GM19099 (cell line): ENCODE data around the gene OSER1.

Experiments used
- POLR2A ChIP-seq: IDR thresholded peaks from 3 replicates; pipeline ENCODE4 v1.6.1; 2011; ENCODE audit warnings: low read depth; ENCODE audit not compliant: insufficient read length; ENCODE audit errors: extremely low read depth

The OSER1 gene

GRCh38 chr20:44195605-44196004 is 15.0 kb downstream of the OSER1 start:
- TF ChIP-seq POLR2A: no peak

GRCh38 chr20:44193801-44194200 is 16.8 kb downstream of the OSER1 start:
- no peak for TF ChIP-seq POLR2A

GRCh38 chr20:44188752-44189151 is 21.8 kb downstream of the OSER1 start:
- TF ChIP-seq POLR2A: no peak

GRCh38 chr20:44187772-44188709 is 22.5 kb downstream of the OSER1 start:
- no peak for TF ChIP-seq POLR2A

- no peak for TF ChIP-seq POLR2A
These were observed 23.4 kb downstream of the OSER1 start, which contains the start of gene JPH2 for GRCh38 chr20:44187054-44187771. Gene JPH2, minus strand, starts transcription at chr20:44187188. Its CDS starts 483 bp downstream, at chr20:44186705.

- TF ChIP-seq POLR2A: no peak
These were observed 23.9 kb downstream of the OSER1 start for GRCh38 chr20:44186674-44187053.

GRCh38 chr20:44186201-44186600 is 24.4 kb downstream of the OSER1 start:
- TF ChIP-seq POLR2A: no peak

GRCh38 chr20:44185574-44185973 is 25.0 kb downstream of the OSER1 start:
- no peak for TF ChIP-seq POLR2A

- no peak for TF ChIP-seq POLR2A
These were observed 27.3 kb downstream of the OSER1 start for GRCh38 chr20:44183282-44183681.

GRCh38 chr20:44182863-44183262 is 27.7 kb downstream of the OSER1 start:
- TF ChIP-seq POLR2A: no peak

GRCh38 chr20:44182135-44182765 is 28.3 kb downstream of the OSER1 start:
- TF ChIP-seq POLR2A: no peak

- no peak for TF ChIP-seq POLR2A
These were observed 29.0 kb downstream of the OSER1 start for GRCh38 chr20:44181611-44182010.

GRCh38 chr20:44180814-44181213 is 29.8 kb downstream of the OSER1 start:
- TF ChIP-seq POLR2A: no peak

- no peak for TF ChIP-seq POLR2A
These were observed 33.6 kb downstream of the OSER1 start for GRCh38 chr20:44176833-44177534.
